Uterine smooth muscle cell (primary cell): ENCODE data around the gene TMUB1. TPM values are rescaled to one million over a fixed set of nuclear protein-coding genes. Genes with fewer than 3 reads are reported as not detected.

Experiments used
- total RNA-seq: library from RNA; depleted of rRNA; stranded (reverse); fragments of >200 nt; gene quantifications from 2 replicates; pipeline ENCODE4 v1.2.3, GENCODE V29; 2014

The TMUB1 gene, protein sequence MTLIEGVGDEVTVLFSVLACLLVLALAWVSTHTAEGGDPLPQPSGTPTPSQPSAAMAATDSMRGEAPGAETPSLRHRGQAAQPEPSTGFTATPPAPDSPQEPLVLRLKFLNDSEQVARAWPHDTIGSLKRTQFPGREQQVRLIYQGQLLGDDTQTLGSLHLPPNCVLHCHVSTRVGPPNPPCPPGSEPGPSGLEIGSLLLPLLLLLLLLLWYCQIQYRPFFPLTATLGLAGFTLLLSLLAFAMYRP
- 20.6 and 23.4 TPM in 2 replicates for total RNA-seq

DNA sequence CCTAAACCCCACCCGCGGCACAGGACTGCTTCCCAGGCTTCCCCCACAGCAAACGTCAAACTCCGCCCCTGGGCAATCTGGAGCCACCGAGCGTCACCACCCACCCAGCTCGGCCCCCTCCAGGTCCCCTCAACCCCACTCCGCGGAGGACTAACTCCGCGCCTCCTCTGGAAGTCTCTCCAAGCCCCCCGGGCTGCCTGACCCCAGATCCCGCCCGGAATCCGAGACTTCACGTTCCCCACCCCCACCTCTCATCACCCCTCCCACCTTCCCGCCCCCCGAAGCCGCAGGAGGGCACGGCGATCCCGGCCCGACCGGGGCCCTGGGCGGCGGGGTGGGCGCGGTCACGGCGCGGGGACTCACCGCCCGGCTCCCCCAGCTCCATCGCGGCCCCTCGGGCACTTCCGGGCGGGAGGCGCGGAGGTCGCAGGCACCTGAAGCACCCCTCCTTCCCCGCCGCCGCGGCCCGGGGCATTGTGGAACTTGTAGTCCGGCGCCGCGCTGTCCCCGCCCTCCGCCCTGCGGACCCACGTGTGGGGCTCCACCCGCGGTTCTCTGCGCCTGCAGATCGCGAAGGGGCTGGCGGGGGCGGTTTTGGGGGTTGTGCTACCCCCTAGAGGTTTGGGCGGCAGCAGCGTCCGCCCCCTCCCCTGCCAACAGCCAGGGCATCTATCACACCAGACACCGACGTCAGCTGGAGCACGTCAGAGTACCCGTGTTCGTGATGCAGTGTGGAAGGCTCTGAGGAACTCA lies at the start of gene TMUB1:
TSS of gene TMUB1 (minus strand) at position 423 of the 753 bp plus-strand sequence. CDS start 930 bp downstream, outside the sequence.

GRCh38 chr7:151085691-151086620 lies 2.7 kb upstream of the TMUB1 start, which contains the start of gene AGAP3:
Gene AGAP3 (plus strand): TSS chr7:151086475. CDS start chr7:151086742, 267 bp downstream.

GRCh38 chr7:151080522-151081169 lies 2.6 kb downstream of the TMUB1 start, which contains the start of gene FASTK:
Gene FASTK (minus strand): TSS chr7:151080809. CDS start chr7:151080766, 43 bp downstream.

GRCh38 chr7:151059367-151060112 lies 23.8 kb downstream of the TMUB1 start, which contains the start of gene SLC4A2:
Gene SLC4A2 (plus strand): TSS chr7:151059589. CDS start chr7:151061988, 2,399 bp downstream.

DNA sequence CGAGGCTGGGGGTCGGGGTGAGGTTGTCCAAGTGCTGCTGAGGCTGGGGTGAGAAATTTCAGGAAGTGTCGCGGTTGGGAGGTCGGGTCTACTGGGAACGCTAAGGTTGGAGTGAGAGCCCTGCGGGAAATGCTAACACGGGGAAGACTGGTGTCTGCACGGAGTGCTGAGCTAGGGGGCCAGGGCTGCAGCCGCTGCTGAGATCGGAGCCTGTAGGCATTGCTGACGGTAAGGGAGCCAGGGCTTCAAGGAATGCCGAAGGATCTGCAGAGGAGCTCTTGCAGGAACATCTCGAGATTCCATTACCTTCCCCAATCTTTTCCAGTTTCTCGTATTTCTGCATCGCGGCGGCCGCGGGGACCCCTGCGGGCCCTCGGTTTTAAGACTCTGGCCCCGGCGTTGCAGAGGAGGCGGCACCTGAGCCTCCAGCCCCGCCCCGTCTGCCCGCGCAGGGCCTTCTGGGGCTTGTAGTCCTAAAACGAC lies 25.7 kb downstream of the TMUB1 start, which contains the start of gene CDK5:
TSS of gene CDK5 (minus strand) at position 392 of the 483 bp plus-strand sequence. CDS start at position 343, 49 bp downstream.

GRCh38 chr7:151047976-151048815 lies 35.1 kb downstream of the TMUB1 start, which contains the start of gene ASIC3:
Gene ASIC3 (plus strand): TSS chr7:151048531. CDS start chr7:151048886, 355 bp downstream.

Other genes starting within 250 kb of the TMUB1 start
- gene AOC1, start 231.0 kb downstream of the TMUB1 start, total RNA-seq = not detected in 2 replicates
- 4.4 and 5.2 TPM in 2 replicates for gene KCNH2, start 105.2 kb downstream of the TMUB1 start, total RNA-seq
- gene NOS3, start 92.5 kb downstream of the TMUB1 start, total RNA-seq = 3.3 and 3.7 TPM in 2 replicates
- gene ATG9B, start 59.0 kb downstream of the TMUB1 start, total RNA-seq = 0.11 and 0.12 TPM in 2 replicates
- 43.1 and 50.1 TPM in 2 replicates for gene ABCB8, start 55.0 kb downstream of the TMUB1 start, total RNA-seq
- under 0.01 and 0.75 TPM in 2 replicates for gene ASIC3, start 35.0 kb downstream of the TMUB1 start, total RNA-seq
- gene CDK5, start 25.6 kb downstream of the TMUB1 start, total RNA-seq = 17.7 and 21.6 TPM in 2 replicates
- 74.8 and 89.6 TPM in 2 replicates for gene SLC4A2, start 23.9 kb downstream of the TMUB1 start, total RNA-seq
- 78.5 and 88.9 TPM in 2 replicates for gene FASTK, start 2.7 kb downstream of the TMUB1 start, total RNA-seq
- 41.9 and 48.9 TPM in 2 replicates for gene AGAP3, start 3.0 kb upstream of the TMUB1 start, total RNA-seq
- gene GBX1, start 84.2 kb upstream of the TMUB1 start, total RNA-seq = not detected in 2 replicates
- gene ASB10, start 103.8 kb upstream of the TMUB1 start, total RNA-seq = not detected in 2 replicates
- not detected in 2 replicates for gene H2BK1, start 127.0 kb upstream of the TMUB1 start, total RNA-seq
- 57.7 and 84.9 TPM in 2 replicates for gene ABCF2, start 143.7 kb upstream of the TMUB1 start, total RNA-seq
- 60.8 and 86.1 TPM in 2 replicates for gene CHPF2, start 149.0 kb upstream of the TMUB1 start, total RNA-seq
- 25.6 and 35.7 TPM in 2 replicates for gene SMARCD3, start 165.2 kb upstream of the TMUB1 start, total RNA-seq